ENCODE data around the gene OR7G3.

Gene OR7G3

GRCh38 chr19:9116547-9116946 lies 10.2 kb downstream of the OR7G3 start:
- TF ChIP-seq EZH2phosphoT487 (IDR thresholded peaks at IDR 0.05; ENCODE audit: low read depth) = no peak
- no peak for TF ChIP-seq CTCF (IDR thresholded peaks at IDR 0.05; ENCODE audit: low read depth, low read length)
- Histone ChIP-seq H3K9me3 (ENCODE audit: insufficient read depth, low read length) (no peaks in the 10 kb centered on the region), H3K27ac (ENCODE audit: low read length) (no peak overlapping the region), H3K9ac (ENCODE audit: low read length) (no peak overlapping the region), H3K79me2 (ENCODE audit: low read length) (no peaks in the 10 kb centered on the region), H3K4me2 (ENCODE audit: low read length) (no peak overlapping the region), H3K27me3 (ENCODE audit: low read depth, low read length) (0 out of 2 replicates have a peak, but pooled peaks cover 3% of the 10 kb centered on the region), H2AFZ (ENCODE audit: low read depth, low read length) (no peak overlapping the region), H3K4me1 (ENCODE audit: low read length) (no peaks in the 10 kb centered on the region), H4K20me1 (ENCODE audit: insufficient read depth, low read length) (no peaks in the 10 kb centered on the region), H3K36me3 (replicated peaks; ENCODE audit: low read depth, low read length) (no peaks in the 10 kb centered on the region), H3K4me3 (ENCODE audit: low read length) (no peak overlapping the region)

GRCh38 chr19:9115307-9115813 lies 11.4 kb downstream of the OR7G3 start, which contains the start of gene OR7G1:
OR7G1 (minus strand) TSS chr19:9115763; CDS start chr19:9115763, 0 bp downstream.
- Histone ChIP-seq H3K4me3 (ENCODE audit: low read length) (no peak within 1 kb of the TSS), H3K4me2 (ENCODE audit: low read length) (no peak within 1 kb of the TSS), H3K36me3 (replicated peaks; ENCODE audit: low read depth, low read length) (no peaks in the 10 kb centered on the region), H3K27me3 (ENCODE audit: low read depth, low read length) (0 out of 2 replicates have a peak, but pooled peaks cover 3% of the 10 kb centered on the region), H3K9me3 (ENCODE audit: insufficient read depth, low read length) (no peaks in the 10 kb centered on the region), H4K20me1 (ENCODE audit: insufficient read depth, low read length) (no peaks in the 10 kb centered on the region), H3K79me2 (ENCODE audit: low read length) (no peaks in the 10 kb centered on the region), H2AFZ (ENCODE audit: low read depth, low read length) (no peak within 1 kb of the TSS), H3K4me1 (ENCODE audit: low read length) (no peaks in the 10 kb centered on the region), H3K9ac (ENCODE audit: low read length) (no peak within 1 kb of the TSS), H3K27ac (ENCODE audit: low read length) (no peak within 1 kb of the TSS)
- no peak for TF ChIP-seq CTCF (IDR thresholded peaks at IDR 0.05; ENCODE audit: low read depth, low read length)
- no peak for TF ChIP-seq EZH2phosphoT487 (IDR thresholded peaks at IDR 0.05; ENCODE audit: low read depth)

GRCh38 chr19:9109959-9110358 lies 16.8 kb downstream of the OR7G3 start:
- no peak overlapping the region for H3K27ac ChIP-seq (ENCODE audit: low read length)
- no peak overlapping the region for H2AFZ ChIP-seq (ENCODE audit: low read depth, low read length)
- 0 out of 2 replicates have a peak, but pooled peaks cover under 1% of the 10 kb centered on the region for H3K27me3 ChIP-seq (ENCODE audit: low read depth, low read length)
- no peaks in the 10 kb centered on the region for H3K4me1 ChIP-seq (ENCODE audit: low read length)
- H3K4me3 ChIP-seq (ENCODE audit: low read length) = no peak overlapping the region
- no peaks in the 10 kb centered on the region for H3K79me2 ChIP-seq (ENCODE audit: low read length)
- H3K9ac ChIP-seq (ENCODE audit: low read length) = no peak overlapping the region
- H4K20me1 ChIP-seq (ENCODE audit: insufficient read depth, low read length) = no peaks in the 10 kb centered on the region
- no peak overlapping the region for H3K4me2 ChIP-seq (ENCODE audit: low read length)
- no peaks in the 10 kb centered on the region for H3K9me3 ChIP-seq (ENCODE audit: insufficient read depth, low read length)
- TF ChIP-seq EZH2phosphoT487 (IDR thresholded peaks at IDR 0.05; ENCODE audit: low read depth) = no peak
- TF ChIP-seq CTCF (IDR thresholded peaks at IDR 0.05; ENCODE audit: low read depth, low read length) = no peak
- H3K36me3 ChIP-seq (replicated peaks; ENCODE audit: low read depth, low read length) = no peaks in the 10 kb centered on the region

GRCh38 chr19:9107375-9107774 lies 19.4 kb downstream of the OR7G3 start, which contains the start of gene OR7G2:
OR7G2 (minus strand) TSS chr19:9107475; CDS start chr19:9103243, 4,232 bp downstream.
- Histone ChIP-seq H3K4me1 (ENCODE audit: low read length) (no peaks in the 10 kb centered on the region), H3K79me2 (ENCODE audit: low read length) (no peaks in the 10 kb centered on the region), H3K27me3 (ENCODE audit: low read depth, low read length) (no peaks in the 10 kb centered on the region), H3K4me2 (ENCODE audit: low read length) (no peak within 1 kb of the TSS), H3K27ac (ENCODE audit: low read length) (no peak within 1 kb of the TSS), H2AFZ (ENCODE audit: low read depth, low read length) (no peak within 1 kb of the TSS), H3K4me3 (ENCODE audit: low read length) (no peak within 1 kb of the TSS), H4K20me1 (ENCODE audit: insufficient read depth, low read length) (no peaks in the 10 kb centered on the region), H3K9me3 (ENCODE audit: insufficient read depth, low read length) (no peaks in the 10 kb centered on the region), H3K36me3 (replicated peaks; ENCODE audit: low read depth, low read length) (no peaks in the 10 kb centered on the region), H3K9ac (ENCODE audit: low read length) (no peak within 1 kb of the TSS)
- TF ChIP-seq EZH2phosphoT487 (IDR thresholded peaks at IDR 0.05; ENCODE audit: low read depth) = no peak
- TF ChIP-seq CTCF (IDR thresholded peaks at IDR 0.05; ENCODE audit: low read depth, low read length) = no peak
